Measurements from ENCODE around the gene OR10C1.

The OR10C1 gene

DNA sequence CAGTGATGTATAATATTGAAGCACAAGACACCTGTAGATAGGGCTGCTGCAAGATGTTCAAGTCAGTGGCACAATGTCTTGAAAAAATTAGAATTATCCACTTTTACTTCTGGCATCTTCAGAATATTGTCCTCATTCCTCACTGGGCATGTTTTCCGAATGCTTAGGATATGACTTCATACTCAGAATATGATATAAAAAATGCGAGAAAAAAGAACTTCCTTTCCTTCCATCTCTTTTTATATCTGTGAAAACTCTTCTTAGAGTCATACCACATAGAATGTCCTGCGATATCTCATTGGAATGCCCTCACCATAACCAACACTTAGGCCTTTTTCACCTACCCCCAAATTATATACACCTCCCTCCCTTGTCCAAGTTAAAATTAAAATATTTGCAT is 44.1 kb downstream of the OR10C1 start:
- no peaks in the 10 kb centered on the region for H3K4me1 ChIP-seq (ENCODE audit: low read length)
- H3K27ac ChIP-seq (ENCODE audit: low read length), result no peak overlapping the region
- H3K79me2 ChIP-seq (ENCODE audit: low read length), result no peaks in the 10 kb centered on the region
- no peaks in the 10 kb centered on the region for H4K20me1 ChIP-seq (ENCODE audit: insufficient read depth, low read length)
- no peaks in the 10 kb centered on the region for H3K9me3 ChIP-seq (ENCODE audit: insufficient read depth, low read length)
- no peaks in the 10 kb centered on the region for H3K27me3 ChIP-seq (ENCODE audit: low read depth, low read length)
- H3K4me3 ChIP-seq (ENCODE audit: low read length), result no peak overlapping the region
- no peak overlapping the region for H2AFZ ChIP-seq (ENCODE audit: low read depth, low read length)
- TF ChIP-seq, protein P1, sequence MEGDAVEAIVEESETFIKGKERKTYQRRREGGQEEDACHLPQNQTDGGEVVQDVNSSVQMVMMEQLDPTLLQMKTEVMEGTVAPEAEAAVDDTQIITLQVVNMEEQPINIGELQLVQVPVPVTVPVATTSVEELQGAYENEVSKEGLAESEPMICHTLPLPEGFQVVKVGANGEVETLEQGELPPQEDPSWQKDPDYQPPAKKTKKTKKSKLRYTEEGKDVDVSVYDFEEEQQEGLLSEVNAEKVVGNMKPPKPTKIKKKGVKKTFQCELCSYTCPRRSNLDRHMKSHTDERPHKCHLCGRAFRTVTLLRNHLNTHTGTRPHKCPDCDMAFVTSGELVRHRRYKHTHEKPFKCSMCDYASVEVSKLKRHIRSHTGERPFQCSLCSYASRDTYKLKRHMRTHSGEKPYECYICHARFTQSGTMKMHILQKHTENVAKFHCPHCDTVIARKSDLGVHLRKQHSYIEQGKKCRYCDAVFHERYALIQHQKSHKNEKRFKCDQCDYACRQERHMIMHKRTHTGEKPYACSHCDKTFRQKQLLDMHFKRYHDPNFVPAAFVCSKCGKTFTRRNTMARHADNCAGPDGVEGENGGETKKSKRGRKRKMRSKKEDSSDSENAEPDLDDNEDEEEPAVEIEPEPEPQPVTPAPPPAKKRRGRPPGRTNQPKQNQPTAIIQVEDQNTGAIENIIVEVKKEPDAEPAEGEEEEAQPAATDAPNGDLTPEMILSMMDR (IDR thresholded peaks at IDR 0.05; ENCODE audit: low read depth, low read length), result no peak
- no peak for TF ChIP-seq EZH2phosphoT487 (IDR thresholded peaks at IDR 0.05; ENCODE audit: low read depth)
- no peaks in the 10 kb centered on the region for H3K36me3 ChIP-seq (replicated peaks; ENCODE audit: low read depth, low read length)
- H3K9ac ChIP-seq (ENCODE audit: low read length), result no peak overlapping the region
- H3K4me2 ChIP-seq (ENCODE audit: low read length), result no peak overlapping the region

DNA sequence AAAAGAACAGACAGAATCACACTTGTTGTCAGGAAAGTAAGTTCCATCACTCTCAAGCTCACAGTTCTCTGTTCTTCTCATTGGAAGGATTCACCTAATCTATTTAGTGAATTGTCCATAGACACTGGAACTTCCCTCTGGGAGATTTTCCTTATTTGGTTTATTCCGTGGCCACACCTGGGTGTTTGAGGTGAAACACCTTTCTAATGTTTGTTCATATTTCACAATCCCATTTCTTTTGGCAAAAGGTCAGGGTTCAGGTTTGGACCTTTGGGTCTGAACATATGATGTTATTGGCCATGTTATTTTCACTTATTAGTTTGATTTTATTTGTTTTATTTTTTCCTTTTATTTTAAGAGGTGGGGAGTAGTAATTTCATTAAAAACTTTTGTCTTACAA is 44.6 kb downstream of the OR10C1 start:
- Histone ChIP-seq H3K4me1 (ENCODE audit: low read length) (no peaks in the 10 kb centered on the region), H3K79me2 (ENCODE audit: low read length) (no peaks in the 10 kb centered on the region), H3K9ac (ENCODE audit: low read length) (no peak overlapping the region), H4K20me1 (ENCODE audit: insufficient read depth, low read length) (no peaks in the 10 kb centered on the region), H3K4me2 (ENCODE audit: low read length) (no peak overlapping the region), H3K27me3 (ENCODE audit: low read depth, low read length) (no peaks in the 10 kb centered on the region), H3K4me3 (ENCODE audit: low read length) (no peak overlapping the region), H2AFZ (ENCODE audit: low read depth, low read length) (no peak overlapping the region), H3K36me3 (replicated peaks; ENCODE audit: low read depth, low read length) (no peaks in the 10 kb centered on the region), H3K9me3 (ENCODE audit: insufficient read depth, low read length) (no peaks in the 10 kb centered on the region), H3K27ac (ENCODE audit: low read length) (no peak overlapping the region)
- TF ChIP-seq EZH2phosphoT487 (IDR thresholded peaks at IDR 0.05; ENCODE audit: low read depth), result no peak
- TF ChIP-seq, protein P1 (IDR thresholded peaks at IDR 0.05; ENCODE audit: low read depth, low read length), result no peak

DNA sequence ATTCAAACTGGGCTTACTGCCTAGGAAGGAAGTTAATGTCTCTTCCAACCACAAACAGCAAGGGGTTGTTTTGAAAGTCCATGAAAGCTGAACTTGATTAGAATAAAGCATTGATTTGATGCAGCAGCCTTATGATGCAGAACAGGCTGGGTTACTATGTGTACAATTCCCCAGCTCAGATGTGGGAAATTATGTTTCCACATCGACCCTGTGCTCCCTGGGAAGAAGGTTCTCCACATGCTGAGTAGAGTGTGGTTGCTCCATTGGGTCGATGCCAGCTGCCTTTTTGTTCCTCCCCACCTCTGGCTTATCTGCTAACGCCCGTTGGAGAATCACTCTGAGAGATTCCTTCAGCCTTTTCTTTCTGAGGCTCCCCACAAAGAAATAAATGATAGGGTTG is 47.5 kb downstream of the OR10C1 start:
- H3K4me3 ChIP-seq (ENCODE audit: low read length), result no peak overlapping the region
- H3K27ac ChIP-seq (ENCODE audit: low read length), result no peak overlapping the region
- H3K36me3 ChIP-seq (replicated peaks; ENCODE audit: low read depth, low read length), result no peaks in the 10 kb centered on the region
- no peaks in the 10 kb centered on the region for H4K20me1 ChIP-seq (ENCODE audit: insufficient read depth, low read length)
- no peaks in the 10 kb centered on the region for H3K9me3 ChIP-seq (ENCODE audit: insufficient read depth, low read length)
- H2AFZ ChIP-seq (ENCODE audit: low read depth, low read length), result no peak overlapping the region
- no peak overlapping the region for H3K4me2 ChIP-seq (ENCODE audit: low read length)
- H3K4me1 ChIP-seq (ENCODE audit: low read length), result no peaks in the 10 kb centered on the region
- TF ChIP-seq, protein P1 (IDR thresholded peaks at IDR 0.05; ENCODE audit: low read depth, low read length), result no peak
- TF ChIP-seq EZH2phosphoT487 (IDR thresholded peaks at IDR 0.05; ENCODE audit: low read depth), result no peak
- H3K79me2 ChIP-seq (ENCODE audit: low read length), result no peaks in the 10 kb centered on the region
- no peaks in the 10 kb centered on the region for H3K27me3 ChIP-seq (ENCODE audit: low read depth, low read length)
- no peak overlapping the region for H3K9ac ChIP-seq (ENCODE audit: low read length)

DNA sequence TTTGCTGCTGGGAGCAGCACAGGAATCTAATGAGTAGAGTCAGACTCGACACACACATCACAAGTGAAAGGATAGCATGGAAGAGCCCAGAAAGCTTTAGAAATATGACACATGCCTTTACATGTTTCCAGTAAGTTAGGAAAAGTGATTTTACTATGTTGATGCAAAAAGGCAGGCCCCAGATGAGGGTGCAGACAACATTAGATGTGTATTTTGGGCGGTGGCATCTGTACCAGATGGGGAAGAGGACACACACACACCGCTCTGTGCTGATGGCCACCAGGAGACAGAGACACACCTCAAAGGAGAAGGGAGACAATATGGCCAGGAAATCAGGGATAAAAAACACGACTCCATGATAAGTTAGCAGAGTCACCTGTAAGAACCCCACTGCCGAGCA is 48.0 kb downstream of the OR10C1 start:
- Histone ChIP-seq H3K4me1 (ENCODE audit: low read length) (no peaks in the 10 kb centered on the region), H3K4me2 (ENCODE audit: low read length) (no peak overlapping the region), H3K9me3 (ENCODE audit: insufficient read depth, low read length) (no peaks in the 10 kb centered on the region)

More for the DNA sequence above, 48.0 kb downstream of the OR10C1 start:
- H3K4me3 ChIP-seq (ENCODE audit: low read length), result no peak overlapping the region
- H3K36me3 ChIP-seq (replicated peaks; ENCODE audit: low read depth, low read length), result no peaks in the 10 kb centered on the region
- H3K79me2 ChIP-seq (ENCODE audit: low read length), result no peaks in the 10 kb centered on the region
- no peak overlapping the region for H3K27ac ChIP-seq (ENCODE audit: low read length)
- H2AFZ ChIP-seq (ENCODE audit: low read depth, low read length), result no peak overlapping the region
- H3K27me3 ChIP-seq (ENCODE audit: low read depth, low read length), result no peaks in the 10 kb centered on the region
- H4K20me1 ChIP-seq (ENCODE audit: insufficient read depth, low read length), result no peaks in the 10 kb centered on the region
- H3K9ac ChIP-seq (ENCODE audit: low read length), result no peak overlapping the region
- TF ChIP-seq EZH2phosphoT487 (IDR thresholded peaks at IDR 0.05; ENCODE audit: low read depth), result no peak
- TF ChIP-seq, protein P1 (IDR thresholded peaks at IDR 0.05; ENCODE audit: low read depth, low read length), result no peak
